ENCODE data around the gene MTHFS. TPM values are rescaled to one million over a fixed set of nuclear protein-coding genes. Genes with fewer than 3 reads are reported as not detected.

Gene MTHFS
- total and polyA plus RNA-seq, 2 donors = 25.2 to 67.3 TPM

DNA sequence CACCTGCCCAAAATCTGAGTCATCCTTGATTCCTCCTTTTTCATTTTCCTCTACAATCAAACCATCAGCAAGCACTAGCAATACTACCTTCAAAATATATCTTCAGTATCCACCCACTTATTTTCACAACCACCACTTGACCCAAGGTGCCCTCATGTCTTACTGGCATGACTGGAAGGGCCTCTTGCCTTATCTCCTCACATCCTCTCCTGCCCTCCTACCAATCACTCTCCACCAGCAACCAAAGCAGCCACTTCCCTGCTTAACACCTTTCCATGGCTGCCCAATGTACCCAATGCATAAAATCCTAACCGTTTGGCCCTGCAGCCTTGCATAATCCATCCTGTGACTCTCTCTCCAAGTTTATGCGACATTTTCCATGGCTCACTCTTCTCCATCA is 76.0 kb downstream of the MTHFS start:
- DNase-seq (ENCODE audit: low read depth in 6 of 9, low spot score in 9 of 9) = no peak
- Histone ChIP-seq H3K36me3 (ENCODE audit: control insufficient read depth in 2 of 2, insufficient read depth in 2 of 2, low read length in 1 of 2) (no peaks in the 10 kb centered on the region), H3K9me3 (ENCODE audit: control insufficient read depth in 2 of 2, insufficient read depth in 1 of 2, low read length in 1 of 2) (no peaks in the 10 kb centered on the region), H3K27me3 (ENCODE audit: control insufficient read depth in 2 of 2, insufficient read depth in 1 of 2, low read length in 1 of 2) (no peaks in the 10 kb centered on the region), H3K27ac (ENCODE audit: low read depth in 1 of 2, low read length in 1 of 2) (no peak overlapping the region), H3K4me1 (ENCODE audit: control insufficient read depth in 2 of 2, insufficient read depth in 2 of 2, low read length in 2 of 2) (no peaks in the 10 kb centered on the region), H3K4me3 (ENCODE audit: low read length in 2 of 2) (no peak overlapping the region)
- WGBS = 94% methylated on average over 2 of the region's 2 CpGs

DNA sequence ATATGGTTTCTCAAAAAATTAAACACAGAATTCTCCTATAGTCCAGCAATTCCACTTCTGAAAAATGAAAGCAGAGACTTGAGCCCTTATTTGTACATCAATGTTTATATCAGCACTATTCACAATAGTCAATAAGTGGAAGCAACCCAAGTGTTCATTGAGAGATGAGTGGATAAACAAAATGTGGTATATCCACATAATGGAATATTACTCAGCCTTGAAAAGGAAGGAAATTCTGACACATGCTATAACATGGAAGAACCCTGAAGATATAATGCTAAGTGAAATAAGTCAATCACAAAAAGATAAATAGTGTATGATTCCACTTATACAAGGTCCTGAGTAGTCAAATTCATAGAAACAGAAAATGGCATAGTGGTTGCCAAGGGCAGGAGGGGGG is 76.6 kb downstream of the MTHFS start:
- DNase-seq (ENCODE audit: low read depth in 6 of 9, low spot score in 9 of 9) = no peak
- no peaks in the 10 kb centered on the region for H3K27me3 ChIP-seq (ENCODE audit: control insufficient read depth in 2 of 2, insufficient read depth in 1 of 2, low read length in 1 of 2)
- no peak overlapping the region for H3K27ac ChIP-seq (ENCODE audit: low read depth in 1 of 2, low read length in 1 of 2)
- no peaks in the 10 kb centered on the region for H3K9me3 ChIP-seq (ENCODE audit: control insufficient read depth in 2 of 2, insufficient read depth in 1 of 2, low read length in 1 of 2)
- no peak overlapping the region for H3K4me3 ChIP-seq (ENCODE audit: low read length in 2 of 2)
- no peaks in the 10 kb centered on the region for H3K4me1 ChIP-seq (ENCODE audit: control insufficient read depth in 2 of 2, insufficient read depth in 2 of 2, low read length in 2 of 2)
- no peaks in the 10 kb centered on the region for H3K36me3 ChIP-seq (ENCODE audit: control insufficient read depth in 2 of 2, insufficient read depth in 2 of 2, low read length in 1 of 2)

DNA sequence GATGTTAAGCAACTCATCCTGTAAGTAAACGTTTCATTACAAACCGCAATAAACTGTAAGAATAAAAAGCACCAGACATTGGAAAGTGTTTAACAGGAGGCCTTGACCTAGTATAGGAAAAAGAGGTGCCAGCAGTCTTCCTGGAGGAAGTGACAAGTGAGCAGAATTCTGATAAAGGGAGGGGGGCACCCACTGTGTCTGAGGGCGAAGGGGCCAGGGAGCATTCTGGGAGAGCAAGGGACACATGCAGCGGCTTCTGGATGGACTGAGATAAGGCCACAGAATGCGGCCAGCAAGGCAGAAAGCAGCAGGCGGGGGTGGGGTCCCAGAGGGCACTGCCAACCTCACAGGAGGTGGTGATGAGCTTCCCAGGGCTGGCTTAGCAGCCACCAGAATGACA is 80.2 kb downstream of the MTHFS start:
- Histone ChIP-seq H3K27me3 (ENCODE audit: control insufficient read depth in 2 of 2, insufficient read depth in 1 of 2, low read length in 1 of 2) (no peaks in the 10 kb centered on the region), H3K4me1 (ENCODE audit: control insufficient read depth in 2 of 2, insufficient read depth in 2 of 2, low read length in 2 of 2) (no peaks in the 10 kb centered on the region), H3K9me3 (ENCODE audit: control insufficient read depth in 2 of 2, insufficient read depth in 1 of 2, low read length in 1 of 2) (no peaks in the 10 kb centered on the region), H3K36me3 (ENCODE audit: control insufficient read depth in 2 of 2, insufficient read depth in 2 of 2, low read length in 1 of 2) (no peaks in the 10 kb centered on the region), H3K27ac (ENCODE audit: low read depth in 1 of 2, low read length in 1 of 2) (no peak overlapping the region), H3K4me3 (ENCODE audit: low read length in 2 of 2) (no peak overlapping the region)
- 67% methylated on average over 6 of the region's 6 CpGs for WGBS
- DNase-seq (ENCODE audit: low read depth in 6 of 9, low spot score in 9 of 9) = no peak

DNA sequence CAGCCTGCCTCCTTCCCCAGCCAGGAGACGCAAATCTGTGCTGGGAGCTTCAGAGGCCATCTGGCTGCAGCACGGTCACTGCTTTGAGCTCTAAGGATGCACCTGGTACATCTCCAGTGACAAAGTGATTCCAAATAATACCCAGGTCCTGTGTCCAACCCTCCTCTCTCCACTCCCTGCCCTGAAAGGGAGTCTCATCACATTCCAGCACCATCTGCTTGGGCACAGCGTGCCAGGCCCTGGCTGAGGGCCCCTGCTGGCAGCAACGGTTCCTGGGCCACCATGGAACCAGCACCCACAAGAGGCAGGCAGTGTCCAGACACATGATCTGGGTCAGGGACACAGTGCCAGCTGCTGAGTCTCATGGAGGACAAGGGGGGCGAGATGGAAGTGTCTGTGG is 81.3 kb downstream of the MTHFS start:
- no peak overlapping the region for H3K27ac ChIP-seq (ENCODE audit: low read depth in 1 of 2, low read length in 1 of 2)
- H3K9me3 ChIP-seq (ENCODE audit: control insufficient read depth in 2 of 2, insufficient read depth in 1 of 2, low read length in 1 of 2) = no peaks in the 10 kb centered on the region
- H3K4me1 ChIP-seq (ENCODE audit: control insufficient read depth in 2 of 2, insufficient read depth in 2 of 2, low read length in 2 of 2) = no peaks in the 10 kb centered on the region
- no peak for DNase-seq (ENCODE audit: low read depth in 6 of 9, low spot score in 9 of 9)
- H3K4me3 ChIP-seq (ENCODE audit: low read length in 2 of 2) = no peak overlapping the region
- 91% methylated on average over 5 of the region's 5 CpGs for WGBS
- no peaks in the 10 kb centered on the region for H3K36me3 ChIP-seq (ENCODE audit: control insufficient read depth in 2 of 2, insufficient read depth in 2 of 2, low read length in 1 of 2)
- H3K27me3 ChIP-seq (ENCODE audit: control insufficient read depth in 2 of 2, insufficient read depth in 1 of 2, low read length in 1 of 2) = no peaks in the 10 kb centered on the region

DNA sequence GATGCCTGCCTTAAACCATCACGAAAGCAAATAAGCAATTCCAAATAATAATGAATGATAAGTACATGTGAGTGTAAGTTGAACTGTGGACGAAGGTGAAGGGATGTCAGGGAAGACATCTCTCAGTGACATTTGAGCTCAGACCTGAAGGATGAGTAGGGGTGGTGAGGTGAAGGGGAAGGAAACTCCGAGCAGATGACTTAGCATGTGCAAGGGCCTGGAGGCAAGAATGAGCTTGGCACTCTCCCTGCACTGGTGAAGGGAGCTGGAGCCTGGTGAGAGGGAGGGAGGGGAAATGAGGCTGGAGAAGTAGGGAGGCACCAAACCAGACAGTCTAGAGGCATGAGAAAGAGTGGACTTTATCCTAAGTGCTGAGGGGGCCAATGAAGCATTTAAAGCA is 84.3 kb downstream of the MTHFS start:
- H3K27ac ChIP-seq (ENCODE audit: low read depth in 1 of 2, low read length in 1 of 2) = no peak overlapping the region
- no peaks in the 10 kb centered on the region for H3K36me3 ChIP-seq (ENCODE audit: control insufficient read depth in 2 of 2, insufficient read depth in 2 of 2, low read length in 1 of 2)
- H3K27me3 ChIP-seq (ENCODE audit: control insufficient read depth in 2 of 2, insufficient read depth in 1 of 2, low read length in 1 of 2) = no peaks in the 10 kb centered on the region
- H3K9me3 ChIP-seq (ENCODE audit: control insufficient read depth in 2 of 2, insufficient read depth in 1 of 2, low read length in 1 of 2) = no peaks in the 10 kb centered on the region
- DNase-seq (ENCODE audit: low read depth in 6 of 9, low spot score in 9 of 9) = no peak
- 91% methylated on average over 3 of the region's 3 CpGs for WGBS
- H3K4me3 ChIP-seq (ENCODE audit: low read length in 2 of 2) = no peak overlapping the region
- H3K4me1 ChIP-seq (ENCODE audit: control insufficient read depth in 2 of 2, insufficient read depth in 2 of 2, low read length in 2 of 2) = no peaks in the 10 kb centered on the region

DNA sequence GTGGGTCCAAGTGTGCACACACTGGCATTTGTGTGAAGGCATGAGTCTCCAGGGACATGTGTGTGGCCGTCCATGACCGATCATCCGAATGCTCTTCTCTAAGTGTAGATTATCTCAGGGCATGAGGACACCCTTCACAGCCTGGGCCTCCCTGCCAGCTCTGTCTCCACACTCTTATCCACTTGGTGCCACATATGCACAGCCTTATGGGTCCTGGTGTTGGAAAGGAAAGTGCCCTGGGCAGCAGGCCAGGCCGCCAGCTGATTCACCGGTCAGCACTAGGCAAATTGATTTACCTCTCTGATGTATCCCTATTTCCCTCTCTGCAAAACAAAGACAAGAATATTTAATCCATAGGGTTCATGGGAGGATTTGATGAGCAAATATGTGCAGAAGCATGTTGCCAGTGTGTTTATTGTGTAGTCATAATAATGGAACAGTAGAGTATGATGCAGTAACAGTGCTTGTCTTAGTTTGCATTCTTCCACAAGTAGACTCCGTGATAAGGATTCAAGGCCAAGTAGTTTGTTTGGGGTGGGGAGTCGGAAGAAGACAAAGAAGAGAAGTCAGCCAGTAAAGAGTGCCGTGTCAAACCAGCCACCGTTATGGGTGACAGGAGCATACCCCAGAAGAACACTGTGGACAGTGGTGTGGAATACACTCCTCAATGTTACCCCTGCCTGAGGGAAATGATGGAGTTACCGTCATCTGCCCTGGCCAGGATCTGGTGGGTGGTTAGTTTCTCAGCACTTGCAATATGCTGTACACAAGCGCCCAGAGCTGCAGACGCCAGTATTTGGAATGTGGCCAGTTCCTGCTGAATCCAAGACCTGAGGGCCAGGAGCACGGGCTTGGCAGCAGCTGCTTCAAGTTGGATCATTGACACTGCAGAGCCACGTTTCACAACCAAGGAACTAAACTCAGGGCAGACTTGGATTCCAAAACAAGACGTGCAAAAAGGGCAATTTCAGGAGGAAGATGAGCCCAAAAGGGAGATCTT is 85.1 kb downstream of the MTHFS start:
- no peaks in the 10 kb centered on the region for H3K4me1 ChIP-seq (ENCODE audit: control insufficient read depth in 2 of 2, insufficient read depth in 2 of 2, low read length in 2 of 2)
- H3K9me3 ChIP-seq (ENCODE audit: control insufficient read depth in 2 of 2, insufficient read depth in 1 of 2, low read length in 1 of 2) = no peaks in the 10 kb centered on the region
- no peaks in the 10 kb centered on the region for H3K27me3 ChIP-seq (ENCODE audit: control insufficient read depth in 2 of 2, insufficient read depth in 1 of 2, low read length in 1 of 2)
- no peak overlapping the region for H3K27ac ChIP-seq (ENCODE audit: low read depth in 1 of 2, low read length in 1 of 2)
- H3K4me3 ChIP-seq (ENCODE audit: low read length in 2 of 2) = no peak overlapping the region
- no peak for DNase-seq (ENCODE audit: low read depth in 6 of 9, low spot score in 9 of 9)
- 93% methylated on average over 15 of the region's 15 CpGs for WGBS
- no peaks in the 10 kb centered on the region for H3K36me3 ChIP-seq (ENCODE audit: control insufficient read depth in 2 of 2, insufficient read depth in 2 of 2, low read length in 1 of 2)

DNA sequence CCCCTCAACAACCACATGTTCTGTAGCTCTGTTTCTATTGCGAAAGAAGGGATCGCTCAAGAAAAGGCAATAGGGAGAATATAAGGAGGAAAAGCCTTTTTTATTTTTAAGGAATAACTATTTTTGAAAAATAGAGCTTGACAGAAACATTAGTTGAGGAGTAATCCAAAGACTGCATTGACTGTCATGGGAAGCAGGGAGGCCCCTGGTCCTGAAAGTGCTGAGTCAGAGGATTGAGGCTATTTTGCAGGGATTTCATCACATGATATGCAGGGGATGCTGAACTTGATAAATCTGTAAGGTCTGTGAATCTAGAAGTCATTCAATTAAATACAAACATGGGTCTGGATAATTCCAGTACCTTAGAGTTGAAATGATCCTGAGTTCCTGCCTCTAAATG is 92.0 kb downstream of the MTHFS start:
- 98% methylated on average over 2 of the region's 2 CpGs for WGBS
- Histone ChIP-seq H3K4me1 (ENCODE audit: control insufficient read depth in 2 of 2, insufficient read depth in 2 of 2, low read length in 2 of 2) (no peaks in the 10 kb centered on the region), H3K4me3 (ENCODE audit: low read length in 2 of 2) (no peak overlapping the region), H3K9me3 (ENCODE audit: control insufficient read depth in 2 of 2, insufficient read depth in 1 of 2, low read length in 1 of 2) (no peaks in the 10 kb centered on the region), H3K36me3 (ENCODE audit: control insufficient read depth in 2 of 2, insufficient read depth in 2 of 2, low read length in 1 of 2) (no peaks in the 10 kb centered on the region), H3K27ac (ENCODE audit: low read depth in 1 of 2, low read length in 1 of 2) (no peak overlapping the region), H3K27me3 (ENCODE audit: control insufficient read depth in 2 of 2, insufficient read depth in 1 of 2, low read length in 1 of 2) (no peaks in the 10 kb centered on the region)
- DNase-seq (ENCODE audit: low read depth in 6 of 9, low spot score in 9 of 9) = no peak

DNA sequence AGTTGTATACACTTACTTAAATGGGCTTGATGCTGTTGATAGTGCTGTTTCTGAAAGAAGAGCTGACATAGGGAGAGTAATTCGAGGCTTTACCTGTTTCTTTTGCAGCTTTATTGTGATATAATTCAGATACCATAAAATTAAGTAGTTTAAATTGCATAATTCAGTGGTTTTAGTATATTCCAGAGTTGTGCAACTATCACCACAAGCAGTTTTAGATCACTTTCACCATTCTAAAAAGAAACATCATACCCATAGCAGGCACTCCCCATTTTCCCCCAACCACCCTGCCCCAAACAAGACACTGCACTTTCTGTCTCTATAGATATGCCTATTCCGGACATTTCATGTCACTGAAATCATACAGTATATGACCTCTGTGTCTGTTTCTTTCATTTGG is 98.5 kb downstream of the MTHFS start:
- Histone ChIP-seq H3K36me3 (ENCODE audit: control insufficient read depth in 2 of 2, insufficient read depth in 2 of 2, low read length in 1 of 2) (no peaks in the 10 kb centered on the region), H3K4me1 (ENCODE audit: control insufficient read depth in 2 of 2, insufficient read depth in 2 of 2, low read length in 2 of 2) (no peaks in the 10 kb centered on the region), H3K27me3 (ENCODE audit: control insufficient read depth in 2 of 2, insufficient read depth in 1 of 2, low read length in 1 of 2) (no peaks in the 10 kb centered on the region), H3K4me3 (ENCODE audit: low read length in 2 of 2) (no peak overlapping the region), H3K27ac (ENCODE audit: low read depth in 1 of 2, low read length in 1 of 2) (no peak overlapping the region), H3K9me3 (ENCODE audit: control insufficient read depth in 2 of 2, insufficient read depth in 1 of 2, low read length in 1 of 2) (no peaks in the 10 kb centered on the region)
- no peak for DNase-seq (ENCODE audit: low read depth in 6 of 9, low spot score in 9 of 9)
- WGBS = 90% methylated on average over 2 of the region's 2 CpGs

All from thymus (tissue), 11 donors.